Esophagus muscularis mucosa (tissue), 4 donors: ENCODE results near the gene MID1. TPM values are rescaled to one million over a fixed set of nuclear protein-coding genes. Genes with fewer than 3 reads are reported as not detected.

Experiments
- DNase-seq: peaks from one replicate; pipeline ENCODE4 v3.0.0-alpha.2; 2017; ENCODE audit errors: extremely low spot score
- H3K27ac ChIP-seq, 4 donors: fragments of 200-600 bp; sonication (generic); replicated peaks in 1 of 4; 1 replicate in 3 of 4; 2 replicates in 1 of 4; pipeline ENCODE4 v1.5.1; 2016 to 2019; ENCODE audit warnings: mild to moderate bottlenecking in 1 of 4
- H3K27me3 ChIP-seq, 4 donors: fragments of 200-600 bp; sonication (generic); one replicate each; pipeline versions ENCODE4 v1.5.1 to v1.6.0; 2016 to 2019
- H3K36me3 ChIP-seq, 4 donors: fragments of 200-600 bp; sonication (generic); one replicate each; pipeline ENCODE4 v1.5.1; 2016 to 2019
- H3K4me1 ChIP-seq, 4 donors: fragments of 200-600 bp; sonication (generic); one replicate each; pipeline ENCODE4 v1.5.1; 2016 to 2019
- H3K4me3 ChIP-seq, 4 donors: fragments of 200-600 bp; sonication (generic); 1 replicate in 2 of 4; 2 replicates in 2 of 4; pipeline ENCODE4 v1.5.1; 2016 to 2019; ENCODE audit warnings: mild to moderate bottlenecking in 4 of 4, moderate library complexity in 1 of 4
- H3K9me3 ChIP-seq, 4 donors: fragments of 200-600 bp; sonication (generic); 1 replicate in 3 of 4; 2 replicates in 1 of 4; pipeline ENCODE4 v1.5.1; 2016 to 2019
- EP300 ChIP-seq: sonication (generic); formaldehyde crosslinking; IDR thresholded peaks from one replicate; pipeline ENCODE4 v1.6.1; 2017; ENCODE audit warnings: antibody characterized with exemption
- POLR2A ChIP-seq: fragments of 450-650 bp; IDR thresholded peaks from one replicate; pipeline ENCODE4 v1.6.1; 2017; ENCODE audit warnings: antibody characterized with exemption, moderate library complexity, mild to moderate bottlenecking, low read depth
- POLR2AphosphoS5 ChIP-seq, 2 donors: sonication (generic); formaldehyde crosslinking; IDR thresholded peaks; one replicate each; pipeline ENCODE4 v1.6.1; 2017; ENCODE audit warnings: antibody characterized with exemption in 2 of 2
- WGBS: methylation state at CpG from one replicate; pipeline ENCODE4 v1.1.5; 2018; 5-methylcytosine and 5-hydroxymethylcytosine counted together
- intact Hi-C: fragments of 100-400 bp; cut with DNase I; formaldehyde crosslinking; loops from one replicate; pipeline ENCODE4 v1.15.1; 2023
- total RNA-seq, 4 donors: library from RNA; depleted of rRNA; stranded (reverse); fragments of >200 nt; gene quantifications; one replicate each; pipeline versions ENCODE4 v1.1.0 to v1.2.1, GENCODE V29; 2016
- TF ChIP-seq, protein P1 (sequence below), 3 experiments: fragments of 200-600 bp in 2 of 3; fragments of 450-650 bp in 1 of 3; sonication (generic) in 2 of 3; IDR thresholded peaks; one replicate each; pipeline ENCODE4 v1.5.1; 2017 to 2019; ENCODE audit warnings: antibody characterized with exemption in 3 of 3, mild to moderate bottlenecking in 2 of 3, moderate library complexity in 1 of 3

The MID1 gene
- total RNA-seq, 4 donors from 2014 or later: 11.2 to 22.0 (median 16.2) TPM

DNA sequence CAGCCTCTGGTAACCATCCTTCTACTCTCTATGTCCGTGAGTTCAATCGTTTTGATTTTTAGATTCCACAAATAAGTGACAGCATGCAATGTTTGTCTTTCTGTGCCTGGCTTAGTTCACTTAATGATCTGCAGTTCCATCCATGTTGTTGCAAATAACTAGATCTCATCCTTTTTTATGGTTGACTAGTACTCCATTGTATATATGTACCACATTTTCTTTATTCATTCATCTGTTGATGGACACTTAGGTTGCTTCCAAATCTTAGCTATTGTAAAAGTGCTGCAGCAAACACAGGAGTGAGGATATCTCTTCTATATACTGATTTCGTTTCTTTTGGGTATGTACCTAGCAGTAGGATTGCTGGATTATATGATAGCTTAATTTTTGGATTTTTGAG is 140.9 kb downstream of the MID1 start:
- 71% methylated on average over 3 of the region's 3 CpGs for WGBS
- no peak overlapping the region for H3K27ac ChIP-seq
- no peaks in the 10 kb centered on the region for H3K9me3 ChIP-seq
- TF ChIP-seq EP300: no peak
- no peak for TF ChIP-seq POLR2A
- TF ChIP-seq POLR2AphosphoS5 (IDR thresholded peaks at IDR 0.05): no peak
- TF ChIP-seq, protein P1, sequence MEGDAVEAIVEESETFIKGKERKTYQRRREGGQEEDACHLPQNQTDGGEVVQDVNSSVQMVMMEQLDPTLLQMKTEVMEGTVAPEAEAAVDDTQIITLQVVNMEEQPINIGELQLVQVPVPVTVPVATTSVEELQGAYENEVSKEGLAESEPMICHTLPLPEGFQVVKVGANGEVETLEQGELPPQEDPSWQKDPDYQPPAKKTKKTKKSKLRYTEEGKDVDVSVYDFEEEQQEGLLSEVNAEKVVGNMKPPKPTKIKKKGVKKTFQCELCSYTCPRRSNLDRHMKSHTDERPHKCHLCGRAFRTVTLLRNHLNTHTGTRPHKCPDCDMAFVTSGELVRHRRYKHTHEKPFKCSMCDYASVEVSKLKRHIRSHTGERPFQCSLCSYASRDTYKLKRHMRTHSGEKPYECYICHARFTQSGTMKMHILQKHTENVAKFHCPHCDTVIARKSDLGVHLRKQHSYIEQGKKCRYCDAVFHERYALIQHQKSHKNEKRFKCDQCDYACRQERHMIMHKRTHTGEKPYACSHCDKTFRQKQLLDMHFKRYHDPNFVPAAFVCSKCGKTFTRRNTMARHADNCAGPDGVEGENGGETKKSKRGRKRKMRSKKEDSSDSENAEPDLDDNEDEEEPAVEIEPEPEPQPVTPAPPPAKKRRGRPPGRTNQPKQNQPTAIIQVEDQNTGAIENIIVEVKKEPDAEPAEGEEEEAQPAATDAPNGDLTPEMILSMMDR (IDR thresholded peaks at IDR 0.05): no peak
- H3K36me3 ChIP-seq: no peaks in the 10 kb centered on the region
- intact Hi-C loops: no loop called here
- no peak for DNase-seq
- H3K4me3 ChIP-seq: no peak overlapping the region
- H3K4me1 ChIP-seq: no peaks in the 10 kb centered on the region
- no peaks in the 10 kb centered on the region for H3K27me3 ChIP-seq

DNA sequence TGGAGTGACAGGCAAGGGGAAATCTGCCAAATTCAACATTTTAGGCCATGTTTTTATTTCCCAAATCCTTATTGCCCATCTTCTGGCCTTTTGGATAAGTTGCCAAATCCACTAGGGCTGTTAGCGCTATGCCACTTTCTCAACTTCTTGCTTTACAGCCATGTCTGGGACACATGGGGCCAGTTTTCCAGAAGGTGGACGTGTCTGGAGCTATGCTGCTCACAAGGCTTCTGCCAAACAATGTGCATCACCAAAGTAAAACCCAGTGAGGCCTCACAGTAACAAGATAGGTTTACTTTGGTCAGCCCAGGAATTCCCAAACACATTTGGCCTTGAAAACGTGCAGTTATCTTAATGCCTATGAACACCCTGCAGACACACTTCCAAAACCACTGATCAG is 142.9 kb downstream of the MID1 start:
- H3K27ac ChIP-seq: no peak overlapping the region
- peaks cover 0 to 9% (median 0%) of the 10 kb centered on the region in 4 donors for H3K4me1 ChIP-seq
- 75% methylated on average over 3 of the region's 3 CpGs for whole genome bisulfite sequencing
- TF ChIP-seq, protein P1 (IDR thresholded peaks at IDR 0.05): no peak
- no peak for TF ChIP-seq POLR2AphosphoS5 (IDR thresholded peaks at IDR 0.05)
- no peak for TF ChIP-seq POLR2A
- no peak for TF ChIP-seq EP300
- no peaks in the 10 kb centered on the region for H3K27me3 ChIP-seq
- no peaks in the 10 kb centered on the region for H3K36me3 ChIP-seq
- H3K4me3 ChIP-seq: no peak overlapping the region
- intact Hi-C loops: no loop called here
- H3K9me3 ChIP-seq: no peaks in the 10 kb centered on the region
- DNase-seq: no peak

DNA sequence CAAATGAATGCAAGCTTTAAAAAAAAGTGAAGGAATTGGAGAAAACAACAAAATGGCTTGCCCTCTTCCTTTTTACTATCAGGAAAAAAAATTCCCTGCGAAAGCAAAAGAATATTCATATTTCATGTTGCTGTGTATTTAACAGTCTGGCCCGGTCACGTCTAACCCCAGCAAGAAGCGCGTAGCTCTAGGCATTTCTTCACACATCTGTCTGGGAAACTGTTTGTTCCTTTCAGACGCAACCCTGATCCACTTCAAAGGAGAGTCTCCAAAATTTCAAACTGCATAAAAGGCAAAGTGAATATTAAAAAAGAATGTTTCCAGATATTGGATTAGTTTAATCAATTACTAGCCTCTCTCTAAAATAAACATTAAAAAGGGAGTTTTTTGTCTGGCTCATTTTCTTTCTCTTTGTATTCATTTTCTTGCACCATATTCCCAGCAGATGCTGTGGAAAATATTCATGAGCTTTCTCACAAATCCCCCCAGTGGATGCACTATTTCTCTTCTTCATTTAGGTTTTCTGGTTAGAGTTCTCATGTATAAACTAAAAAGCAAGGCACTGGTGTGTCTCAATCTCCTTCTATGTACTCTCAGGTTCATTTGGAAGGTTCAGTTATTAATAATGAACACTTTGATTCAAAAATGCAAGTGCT is 145.3 kb downstream of the MID1 start:
- WGBS: 76% methylated on average over 6 of the region's 6 CpGs
- TF ChIP-seq EP300: no peak
- TF ChIP-seq POLR2AphosphoS5 (IDR thresholded peaks at IDR 0.05): no peak
- TF ChIP-seq, protein P1 (IDR thresholded peaks at IDR 0.05): no peak
- TF ChIP-seq POLR2A: no peak
- Histone ChIP-seq H3K4me3 (no peak overlapping the region), H3K27ac (no peak overlapping the region), H3K9me3 (no peaks in the 10 kb centered on the region), H3K4me1 (peaks cover 0 to 9% (median 0%) of the 10 kb centered on the region in 4 donors), H3K27me3 (no peaks in the 10 kb centered on the region), H3K36me3 (no peaks in the 10 kb centered on the region)
- DNase-seq: no peak
- intact Hi-C loops: no loop called here

- intact Hi-C loops: no loop called here
- Histone ChIP-seq H3K4me1 (peaks cover 0 to 9% (median 0%) of the 10 kb centered on the region in 4 donors), H3K36me3 (no peaks in the 10 kb centered on the region), H3K9me3 (no peaks in the 10 kb centered on the region), H3K27ac (no peak overlapping the region), H3K27me3 (no peaks in the 10 kb centered on the region), H3K4me3 (no peak overlapping the region)
- 36% methylated on average over 1 of the region's 1 CpG for WGBS
- DNase-seq: no peak
- TF ChIP-seq EP300 (no peak), POLR2AphosphoS5 (IDR thresholded peaks at IDR 0.05) (no peak), POLR2A (no peak)
- TF ChIP-seq, protein P1 (IDR thresholded peaks at IDR 0.05): no peak
Measured at GRCh38 chrX:10474510-10474909, 145.9 kb downstream of the MID1 start.

DNA sequence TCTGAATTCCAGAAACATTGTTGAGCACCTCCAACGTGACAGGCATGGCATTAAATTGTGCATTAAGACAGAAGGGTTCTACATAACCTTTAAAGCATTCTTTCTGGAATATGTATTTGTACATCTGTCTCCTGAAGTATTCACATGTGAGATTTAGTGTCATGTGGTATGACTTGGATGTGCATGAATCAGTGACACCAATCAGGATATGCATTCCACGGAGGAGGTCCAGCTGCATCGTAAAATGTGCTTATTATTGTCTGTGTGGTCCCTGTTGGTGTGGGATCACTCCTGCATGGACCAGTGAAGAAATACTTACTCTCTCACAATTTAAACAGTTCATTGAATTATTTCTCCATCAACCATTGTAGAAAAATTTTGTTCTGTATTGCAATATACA is 149.0 kb downstream of the MID1 start:
- Histone ChIP-seq H3K9me3 (no peaks in the 10 kb centered on the region), H3K27me3 (no peaks in the 10 kb centered on the region), H3K4me3 (no peak overlapping the region), H3K27ac (no peak overlapping the region), H3K36me3 (peaks cover 0 to 6% (median 2%) of the 10 kb centered on the region in 4 donors), H3K4me1 (peaks cover 0 to 9% (median 0%) of the 10 kb centered on the region in 4 donors)
- TF ChIP-seq, protein P1 (IDR thresholded peaks at IDR 0.05): no peak
- TF ChIP-seq EP300: no peak
- intact Hi-C loops: no loop called here
- 81% methylated on average over 3 of the region's 3 CpGs for WGBS
- DNase-seq: no peak
